Dendritic cell treated with granulocyte-macrophage colony-stimulating factor and Interleukin-4, amounts not matched to agents 40 ng/mL and 50 ng/mL, for 4 days (primary cell): ENCODE data around the gene F2.
"Not testable (repeated sequence)": the region's sequence is repeated elsewhere in the genome, so short reads cannot be mapped to it uniquely, and the experiment has no call there.

Experiments
- H3K27ac Mint-ChIP-seq: one replicate; pipeline ENCODE4 v1.8.0; 2022; ENCODE audit warnings: mild to moderate bottlenecking, mixed read lengths
- H3K27me3 Mint-ChIP-seq: one replicate; pipeline ENCODE4 v1.8.0; 2022; ENCODE audit warnings: mild to moderate bottlenecking, mixed read lengths
- H3K36me3 Mint-ChIP-seq: one replicate; pipeline ENCODE4 v1.8.0; 2022; ENCODE audit warnings: low read depth, mixed read lengths
- H3K4me1 Mint-ChIP-seq: one replicate; pipeline ENCODE4 v1.8.0; 2022; ENCODE audit warnings: low read depth, mixed read lengths
- H3K4me3 Mint-ChIP-seq: one replicate; pipeline ENCODE4 v1.8.0; 2022; ENCODE audit warnings: mild to moderate bottlenecking, moderate library complexity, mixed read lengths
- H3K9me3 Mint-ChIP-seq: one replicate; pipeline ENCODE4 v1.8.0; 2022; ENCODE audit warnings: mixed read lengths
- intact Hi-C: fragments of 100-400 bp; cut with micrococcal nuclease; formaldehyde crosslinking; loops from one replicate; pipeline ENCODE4 v1.15.0; 2022

Gene F2

DNA sequence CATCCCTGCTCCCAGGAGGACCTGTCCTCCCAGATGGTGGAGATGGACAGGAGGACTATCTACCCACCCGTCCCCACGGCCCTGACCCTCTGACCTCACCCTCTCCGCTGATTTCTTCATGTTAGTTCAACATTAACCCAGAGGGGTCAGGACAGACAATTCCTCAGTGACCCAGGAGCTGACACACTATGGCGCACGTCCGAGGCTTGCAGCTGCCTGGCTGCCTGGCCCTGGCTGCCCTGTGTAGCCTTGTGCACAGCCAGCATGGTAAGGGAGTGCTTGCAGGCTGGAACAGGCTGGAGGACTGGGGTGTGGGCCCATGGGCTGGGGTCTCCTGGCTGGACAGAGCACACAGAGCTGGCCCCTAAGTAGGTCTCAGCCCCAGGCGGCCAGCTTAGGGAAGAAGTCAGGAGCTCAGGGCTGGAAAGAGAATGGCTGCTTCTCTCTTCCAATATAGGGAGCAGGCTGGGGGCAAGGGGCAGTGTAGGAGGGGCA lies at the start of gene F2:
Gene F2 (plus strand): TSS at position 166 of the 495 bp plus-strand sequence. CDS start 23 bp downstream, at position 189.
- Mint-ChIP-seq H3K9me3 (no peaks in the 10 kb centered on the region), H3K27me3 (no peaks in the 10 kb centered on the region), H3K27ac (no peak within 1 kb of the TSS), H3K4me3 (no peak within 1 kb of the TSS), H3K36me3 (no peaks in the 10 kb centered on the region), H3K4me1 (no peaks in the 10 kb centered on the region)
- intact Hi-C loops = no loop called here

DNA sequence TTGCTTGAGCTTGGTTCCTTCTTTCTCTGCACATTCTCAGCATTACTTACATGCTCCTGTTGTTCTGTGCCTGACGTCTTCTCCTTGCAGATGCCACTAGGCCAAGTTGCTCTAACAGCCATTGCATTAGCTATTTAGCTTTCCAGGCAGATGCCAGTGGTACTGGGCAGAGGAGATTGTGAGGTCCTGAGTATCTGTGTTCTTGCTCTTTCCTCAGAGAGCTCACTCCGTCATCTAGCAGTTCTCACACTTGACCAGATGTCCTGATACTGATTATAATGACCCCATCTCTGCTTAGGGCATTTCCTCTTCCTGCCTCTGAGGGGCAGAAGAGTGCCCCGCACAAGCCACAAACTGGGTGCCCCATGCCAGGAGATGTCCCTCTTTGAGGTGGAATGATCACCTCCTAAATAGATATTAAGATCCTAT lies 49.3 kb upstream of the F2 start:
- intact Hi-C loops = no loop called here
- H3K27ac Mint-ChIP-seq = peak overlapping the region; percentile 69
- H3K4me1 Mint-ChIP-seq = peaks cover 46% of the 10 kb centered on the region
- no peaks in the 10 kb centered on the region for H3K27me3 Mint-ChIP-seq
- H3K4me3 Mint-ChIP-seq = no peak overlapping the region
- peaks cover 8% of the 10 kb centered on the region for H3K9me3 Mint-ChIP-seq
- peaks cover 100% of the 10 kb centered on the region for H3K36me3 Mint-ChIP-seq

- H3K9me3 Mint-ChIP-seq, H3K4me3 Mint-ChIP-seq, intact Hi-C loops, H3K27me3 Mint-ChIP-seq, H3K27ac Mint-ChIP-seq: not testable (repeated sequence)
- H3K4me1 Mint-ChIP-seq = peaks cover 54% of the 10 kb centered on the region
- peaks cover 92% of the 10 kb centered on the region for H3K36me3 Mint-ChIP-seq
Observed at GRCh38 chr11:46670521-46670920, 48.5 kb upstream of the F2 start.

GRCh38 chr11:46671958-46672315 lies 47.1 kb upstream of the F2 start:
- Mint-ChIP-seq H3K9me3 (peaks cover 8% of the 10 kb centered on the region), H3K27ac (peak overlapping the region; percentile 67), H3K36me3 (peaks cover 83% of the 10 kb centered on the region)

GRCh38 chr11:46672381-46672839 lies 46.6 kb upstream of the F2 start:
- H3K27ac Mint-ChIP-seq = peak overlapping the region; percentile 67

More at GRCh38 chr11:46671958-46672315, 47.1 kb upstream of the F2 start:
- Mint-ChIP-seq H3K4me3 (no peak overlapping the region), H3K27me3 (no peaks in the 10 kb centered on the region), H3K4me1 (peaks cover 64% of the 10 kb centered on the region)
- intact Hi-C loops = no loop called here

DNA sequence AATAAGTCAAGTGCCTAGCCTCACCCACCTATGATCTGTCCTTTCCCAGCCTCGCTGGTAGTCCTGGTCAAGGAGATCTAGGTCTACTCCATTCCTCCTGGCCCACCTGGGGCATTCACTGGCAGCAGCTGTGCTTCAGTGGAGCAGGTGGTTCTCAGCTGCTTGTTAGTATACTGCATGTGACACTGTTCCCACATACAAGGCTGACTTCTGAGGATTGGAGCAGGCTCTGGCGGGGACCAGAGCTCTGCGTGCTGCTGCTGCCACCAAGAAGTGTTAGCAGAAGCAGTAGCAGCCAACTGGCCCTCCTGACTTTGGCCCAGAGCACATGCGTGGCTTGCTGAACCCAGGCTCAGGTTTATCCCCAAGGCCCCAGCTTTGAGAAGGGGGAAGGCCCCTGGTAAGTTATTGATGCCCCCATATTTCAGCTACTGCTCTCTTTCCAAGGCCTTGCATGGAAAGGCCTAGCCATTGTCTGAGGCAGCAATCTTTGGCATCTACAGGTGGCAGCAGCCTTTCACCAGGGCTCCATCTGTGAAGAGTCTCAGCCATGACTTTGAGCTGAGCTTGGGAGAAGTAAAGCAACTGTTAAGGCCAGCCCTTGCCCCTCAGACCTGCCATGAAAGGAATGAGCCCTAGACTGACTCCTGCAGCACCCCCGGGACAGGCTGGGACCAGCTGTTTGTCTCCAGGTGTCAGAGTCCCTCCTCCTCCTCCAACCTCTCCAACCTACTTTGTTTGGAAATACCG lies 45.1 kb upstream of the F2 start:
- peaks cover 80% of the 10 kb centered on the region for H3K4me1 Mint-ChIP-seq
- H3K9me3 Mint-ChIP-seq = peaks cover 8% of the 10 kb centered on the region
- no peak overlapping the region for H3K4me3 Mint-ChIP-seq
- no peaks in the 10 kb centered on the region for H3K27me3 Mint-ChIP-seq
- peak overlapping the region; percentile 38 for H3K27ac Mint-ChIP-seq
- peaks cover 83% of the 10 kb centered on the region for H3K36me3 Mint-ChIP-seq
- intact Hi-C loops = no loop called here

More at GRCh38 chr11:46672381-46672839, 46.6 kb upstream of the F2 start:
- H3K9me3 Mint-ChIP-seq = peaks cover 8% of the 10 kb centered on the region
- peaks cover 69% of the 10 kb centered on the region for H3K4me1 Mint-ChIP-seq
- H3K4me3 Mint-ChIP-seq = no peak overlapping the region
- no peaks in the 10 kb centered on the region for H3K27me3 Mint-ChIP-seq
- intact Hi-C loops = no loop called here
- H3K36me3 Mint-ChIP-seq = peaks cover 83% of the 10 kb centered on the region

- H3K4me3 Mint-ChIP-seq = no peak overlapping the region
- H3K27ac Mint-ChIP-seq = peak overlapping the region; percentile 38
- H3K27me3 Mint-ChIP-seq = no peaks in the 10 kb centered on the region
- intact Hi-C loops = no loop called here
- peaks cover 73% of the 10 kb centered on the region for H3K4me1 Mint-ChIP-seq
- peaks cover 83% of the 10 kb centered on the region for H3K36me3 Mint-ChIP-seq
- H3K9me3 Mint-ChIP-seq = peaks cover 8% of the 10 kb centered on the region
Observed at GRCh38 chr11:46674463-46675287, 44.3 kb upstream of the F2 start.

GRCh38 chr11:46675288-46675851 lies 43.6 kb upstream of the F2 start:
- Mint-ChIP-seq H3K27me3 (no peaks in the 10 kb centered on the region), H3K4me3 (no peak overlapping the region), H3K9me3 (peaks cover 8% of the 10 kb centered on the region), H3K36me3 (peaks cover 83% of the 10 kb centered on the region), H3K27ac (peak overlapping the region; percentile 38), H3K4me1 (peaks cover 69% of the 10 kb centered on the region)
- intact Hi-C loops = no loop called here

GRCh38 chr11:46675949-46676348 lies 43.1 kb upstream of the F2 start:
- H3K9me3 Mint-ChIP-seq = peaks cover 8% of the 10 kb centered on the region
- H3K4me3 Mint-ChIP-seq = no peak overlapping the region
- peaks cover 67% of the 10 kb centered on the region for H3K4me1 Mint-ChIP-seq
- peaks cover 83% of the 10 kb centered on the region for H3K36me3 Mint-ChIP-seq
- peak overlapping the region; percentile 38 for H3K27ac Mint-ChIP-seq
- H3K27me3 Mint-ChIP-seq = no peaks in the 10 kb centered on the region
- intact Hi-C loops = no loop called here

DNA sequence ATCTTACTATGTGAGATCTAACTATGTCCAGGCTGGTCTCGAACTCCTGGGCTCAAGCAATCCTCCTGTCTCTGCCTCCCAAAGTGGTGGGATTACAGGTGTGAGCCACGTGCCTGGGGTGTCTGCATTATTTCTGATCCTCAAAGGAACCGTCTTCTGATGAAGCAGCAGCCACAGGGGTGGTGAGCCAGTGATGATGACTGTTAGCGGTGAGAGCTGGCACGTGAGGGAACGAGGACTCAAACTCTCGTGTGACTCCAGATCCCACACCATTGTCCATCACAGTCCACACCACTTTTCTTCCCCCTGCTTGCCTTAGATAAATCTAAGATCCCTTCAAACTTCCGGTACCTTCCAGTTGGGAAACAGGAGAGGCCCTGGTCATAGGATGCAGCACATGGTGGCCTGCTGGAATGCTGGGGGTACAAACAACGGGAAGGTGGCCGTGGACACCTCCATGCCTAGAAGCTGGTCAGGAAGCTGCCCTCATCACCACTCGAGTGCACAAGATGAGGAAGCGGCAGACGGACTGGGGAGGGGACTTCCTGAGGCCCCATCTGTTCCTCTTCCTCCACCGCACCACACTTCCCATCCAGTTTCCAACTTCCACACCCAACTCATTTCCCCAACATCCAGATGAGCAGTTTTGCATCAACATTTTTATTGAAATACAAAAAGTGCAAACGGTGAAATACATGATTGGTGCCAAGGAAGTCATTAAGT lies 42.4 kb upstream of the F2 start:
- no peaks in the 10 kb centered on the region for H3K27me3 Mint-ChIP-seq
- peaks cover 61% of the 10 kb centered on the region for H3K4me1 Mint-ChIP-seq
- peaks cover 8% of the 10 kb centered on the region for H3K9me3 Mint-ChIP-seq
- no peak overlapping the region for H3K4me3 Mint-ChIP-seq
- peaks cover 83% of the 10 kb centered on the region for H3K36me3 Mint-ChIP-seq
- peak overlapping the region; percentile 47 for H3K27ac Mint-ChIP-seq
- intact Hi-C loops = no loop called here

DNA sequence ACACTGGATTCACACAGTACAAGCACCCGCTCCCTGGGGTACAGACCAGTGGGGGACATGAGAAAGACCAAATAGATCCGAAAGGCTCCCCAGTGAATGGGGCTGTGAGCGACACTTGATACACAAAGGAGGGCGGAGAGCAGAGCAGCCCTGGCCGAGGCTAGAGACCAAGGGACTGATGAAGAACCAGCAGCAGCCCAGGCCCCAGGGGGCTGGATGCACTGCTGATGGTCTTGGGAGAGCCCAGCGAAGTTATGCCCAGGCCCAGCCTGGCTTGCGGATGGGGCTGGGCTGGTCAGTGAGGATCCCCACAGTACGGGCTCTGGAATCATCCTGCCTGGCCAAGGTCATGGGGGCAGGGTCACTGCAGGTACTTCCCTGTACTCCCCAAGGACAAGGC lies 41.8 kb upstream of the F2 start:
- Mint-ChIP-seq H3K36me3 (peaks cover 83% of the 10 kb centered on the region), H3K4me3 (no peak overlapping the region), H3K27ac (peak overlapping the region; percentile 47), H3K27me3 (no peaks in the 10 kb centered on the region), H3K4me1 (peaks cover 57% of the 10 kb centered on the region), H3K9me3 (peaks cover 8% of the 10 kb centered on the region)
- intact Hi-C loops = no loop called here

DNA sequence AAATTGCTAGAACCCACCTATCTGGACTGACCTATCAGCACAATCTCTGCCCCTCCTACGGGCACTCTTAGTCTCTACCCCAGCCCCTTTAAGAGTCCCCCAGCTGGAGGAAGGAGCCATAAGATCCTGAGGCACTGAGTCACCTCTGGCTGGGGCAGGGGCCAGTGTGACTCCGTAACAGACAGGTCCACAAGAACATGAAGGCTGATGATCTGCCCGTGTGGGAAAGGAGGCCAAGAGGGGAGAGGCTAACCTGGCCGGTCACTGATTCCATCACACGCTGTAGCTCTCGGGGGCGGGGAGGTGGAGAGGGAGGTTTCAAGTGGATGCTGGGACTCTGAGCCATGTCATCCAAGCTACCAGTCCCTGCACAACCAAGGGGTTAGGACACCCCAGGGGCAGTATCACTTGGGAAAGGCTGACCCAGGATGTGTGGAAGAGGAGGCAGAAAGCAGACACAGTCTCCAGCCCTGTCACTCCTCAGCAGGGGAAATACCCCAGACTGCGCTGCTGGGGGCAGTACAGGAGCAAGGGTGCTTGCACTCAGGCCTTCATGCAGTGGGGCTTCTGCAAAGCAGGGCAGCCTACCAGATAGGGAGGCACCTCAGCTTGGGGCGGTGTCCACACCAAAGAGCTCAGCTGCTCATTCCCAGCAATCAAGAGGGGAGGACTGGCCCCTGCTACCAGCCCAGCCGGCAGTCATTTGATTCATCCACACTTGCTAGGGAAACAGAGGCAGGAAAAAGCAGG lies 40.8 kb upstream of the F2 start:
- Mint-ChIP-seq H3K36me3 (peaks cover 78% of the 10 kb centered on the region), H3K27ac (peak overlapping the region; percentile 47), H3K4me1 (peaks cover 48% of the 10 kb centered on the region), H3K9me3 (no peaks in the 10 kb centered on the region), H3K27me3 (no peaks in the 10 kb centered on the region), H3K4me3 (no peak overlapping the region)
- intact Hi-C loops = no loop called here

- intact Hi-C loops = no loop called here
- H3K27me3 Mint-ChIP-seq = no peaks in the 10 kb centered on the region
- no peaks in the 10 kb centered on the region for H3K9me3 Mint-ChIP-seq
- H3K4me1 Mint-ChIP-seq = peaks cover 46% of the 10 kb centered on the region
- H3K4me3 Mint-ChIP-seq = no peak overlapping the region
- H3K36me3 Mint-ChIP-seq = peaks cover 78% of the 10 kb centered on the region
- H3K27ac Mint-ChIP-seq = peak overlapping the region; percentile 47
Observed at GRCh38 chr11:46678741-46679130, 40.3 kb upstream of the F2 start.
